Activated CD4-positive, alpha-beta T cell treated with anti-CD3 and anti-CD28 coated beads for 24 hours (primary cell): Measurements from ENCODE around the gene ARID3A.

Source experiments
- DNase-seq, 2 donors: peaks; one replicate each; pipeline ENCODE4 v3.0.0-alpha.2; 2020; ENCODE audit warnings: low read depth in 2 of 2

ARID3A gene

GRCh38 chr19:929203-929890, 3.5 kb downstream of the ARID3A start:
- no peak for DNase-seq

- no peak for DNase-seq
These were observed 4.0 kb downstream of the ARID3A start for GRCh38 chr19:929891-930258.

- no peak for DNase-seq
These were observed 6.2 kb downstream of the ARID3A start for GRCh38 chr19:931860-932647.

GRCh38 chr19:932648-933552, 7.1 kb downstream of the ARID3A start:
- no peak for DNase-seq

- DNase-seq: no peak
These were observed 7.7 kb downstream of the ARID3A start for GRCh38 chr19:933553-933882.

- DNase-seq: no peak
These were observed 8.5 kb downstream of the ARID3A start for GRCh38 chr19:934197-934840.

GRCh38 chr19:934865-935479, 9.1 kb downstream of the ARID3A start:
- DNase-seq: no peak

- no peak for DNase-seq
These were observed 10.3 kb downstream of the ARID3A start for GRCh38 chr19:936175-936546.

- DNase-seq: no peak
These were observed 11.4 kb downstream of the ARID3A start for GRCh38 chr19:937259-937694.

- DNase-seq: no peak
These were observed 12.5 kb downstream of the ARID3A start for GRCh38 chr19:938233-938923.

- DNase-seq: no peak
These were observed 13.6 kb downstream of the ARID3A start for GRCh38 chr19:939439-939838.

- no peak for DNase-seq
These were observed 14.1 kb downstream of the ARID3A start for GRCh38 chr19:939922-940321.

GRCh38 chr19:940591-941291, 14.9 kb downstream of the ARID3A start:
- DNase-seq: peak in 1 of 2 donors; percentile 38

GRCh38 chr19:941292-942132, 15.7 kb downstream of the ARID3A start:
- no peak for DNase-seq

- no peak for DNase-seq
These were observed 16.4 kb downstream of the ARID3A start for GRCh38 chr19:942133-942645.

GRCh38 chr19:943551-944170, 17.8 kb downstream of the ARID3A start:
- no peak for DNase-seq

GRCh38 chr19:944171-944567, 18.3 kb downstream of the ARID3A start:
- DNase-seq: no peak

- DNase-seq: no peak
These were observed 18.9 kb downstream of the ARID3A start for GRCh38 chr19:944663-945241.
